Fibroblast of lung (primary cell): ENCODE data around the gene HOXA11. TPM values are rescaled to one million over a fixed set of nuclear protein-coding genes. Genes with fewer than 3 reads are reported as not detected.

Experiments used
- DNase-seq, 2 donors: peaks; one replicate each; pipeline versions ENCODE4 v3.0.0 to v3.0.0-alpha.2; 2010; ENCODE audit warnings: low read depth in 2 of 2
- H2AFZ ChIP-seq: 2 replicates; pipeline ENCODE4 v1.5.1; 2012; ENCODE audit warnings: low read length, control low read depth, inconsistent platforms
- H3K27ac ChIP-seq: 2 replicates; pipeline ENCODE4 v1.5.1; 2011; ENCODE audit warnings: low read length, control low read depth; ENCODE audit not compliant: insufficient read depth
- H3K27me3 ChIP-seq: 2 replicates; pipeline ENCODE4 v1.5.1; 2011; ENCODE audit warnings: mild to moderate bottlenecking, low read length; ENCODE audit not compliant: control insufficient read depth, insufficient read depth
- H3K36me3 ChIP-seq: 2 replicates; pipeline ENCODE4 v1.5.1; 2011; ENCODE audit warnings: low read length; ENCODE audit not compliant: control insufficient read depth, insufficient read depth
- H3K4me1 ChIP-seq: 2 replicates; pipeline ENCODE4 v1.5.1; 2011; ENCODE audit warnings: low read length; ENCODE audit not compliant: control insufficient read depth, insufficient read depth; ENCODE audit errors: extremely low read depth
- H3K4me2 ChIP-seq: 2 replicates; pipeline ENCODE4 v1.5.1; 2011; ENCODE audit warnings: low read length, control low read depth; ENCODE audit not compliant: insufficient read depth; ENCODE audit errors: extremely low read depth
- H3K4me3 ChIP-seq, 4 experiments: fragments of 200-600 bp in 1 of 4; sonication (generic) in 1 of 4; replicated peaks in 1 of 4; 2 replicates each; pipeline ENCODE4 v1.5.1; 2011 to 2016; ENCODE audit warnings: low read length in 4 of 4, low read depth in 3 of 4, mild to moderate bottlenecking in 3 of 4, control low read depth in 2 of 4, inconsistent platforms in 1 of 4, mixed read lengths in 1 of 4; ENCODE audit not compliant: insufficient read depth in 1 of 4; ENCODE audit errors: control extremely low read depth in 1 of 4
- H3K79me2 ChIP-seq: 2 replicates; pipeline ENCODE4 v1.5.1; 2012; ENCODE audit warnings: mild to moderate bottlenecking, low read length, inconsistent platforms; ENCODE audit not compliant: control insufficient read depth, insufficient read depth
- H3K9ac ChIP-seq: 2 replicates; pipeline ENCODE4 v1.5.1; 2011; ENCODE audit warnings: mild to moderate bottlenecking, low read length, control low read depth; ENCODE audit not compliant: insufficient read depth
- H3K9me3 ChIP-seq: 2 replicates; pipeline ENCODE4 v1.5.1; 2012; ENCODE audit warnings: low read depth, low read length; ENCODE audit not compliant: control insufficient read depth, insufficient read depth
- H4K20me1 ChIP-seq: 2 replicates; pipeline ENCODE4 v1.5.1; 2011; ENCODE audit warnings: low read length; ENCODE audit not compliant: control insufficient read depth, insufficient read depth; ENCODE audit errors: extremely low read depth
- EZH2 ChIP-seq: IDR thresholded peaks from 2 replicates; pipeline ENCODE4 v1.5.1; 2012; ENCODE audit warnings: low read length, control low read depth, mild to moderate bottlenecking; ENCODE audit errors: missing control alignments
- polyA minus RNA-seq: library from RNA; depleted of rRNA, polyadenylated mRNA; stranded (reverse); fragments of >200 nt; gene quantifications from 2 replicates; pipeline ENCODE4 v1.2.3, GENCODE V29; 2011; ENCODE audit warnings: low replicate concordance
- polyA plus RNA-seq, 2 donors: library from polyadenylated mRNA; depleted of rRNA in 1 of 2; stranded (reverse) in 1 of 2; unstranded in 1 of 2; fragments of >200 nt; gene quantifications; 2 replicates each; pipeline ENCODE4 v1.2.1, GENCODE V29; 2011 to 2012; ENCODE audit warnings: missing spikeins in 1 of 2
- total RNA-seq: library from RNA; depleted of rRNA; stranded (reverse); fragments of >200 nt; gene quantifications from 2 replicates; pipeline ENCODE4 v1.2.1, GENCODE V29; 2014
- TF ChIP-seq, protein P1 (sequence below), 2 donors: IDR thresholded peaks in 1 of 2; conservative IDR thresholded peaks in 1 of 2; 1 replicate in 1 of 2; 2 replicates in 1 of 2; pipeline ENCODE4 v1.5.1; 2011 to 2012; ENCODE audit warnings: low read length in 2 of 2, control low read depth in 1 of 2, inconsistent platforms in 1 of 2, low read depth in 1 of 2, mild to moderate bottlenecking in 1 of 2

HOXA11 gene
- not detected in 2 replicates for total RNA-seq
- 0.03 and 0.18 TPM in 2 replicates for polyA plus RNA-seq
- polyA plus RNA-seq (2012): 0.05 and 0.43 TPM in 2 replicates
- polyA minus RNA-seq: 0.12 TPM in 1 of 2 replicates, not detected in the other

DNA sequence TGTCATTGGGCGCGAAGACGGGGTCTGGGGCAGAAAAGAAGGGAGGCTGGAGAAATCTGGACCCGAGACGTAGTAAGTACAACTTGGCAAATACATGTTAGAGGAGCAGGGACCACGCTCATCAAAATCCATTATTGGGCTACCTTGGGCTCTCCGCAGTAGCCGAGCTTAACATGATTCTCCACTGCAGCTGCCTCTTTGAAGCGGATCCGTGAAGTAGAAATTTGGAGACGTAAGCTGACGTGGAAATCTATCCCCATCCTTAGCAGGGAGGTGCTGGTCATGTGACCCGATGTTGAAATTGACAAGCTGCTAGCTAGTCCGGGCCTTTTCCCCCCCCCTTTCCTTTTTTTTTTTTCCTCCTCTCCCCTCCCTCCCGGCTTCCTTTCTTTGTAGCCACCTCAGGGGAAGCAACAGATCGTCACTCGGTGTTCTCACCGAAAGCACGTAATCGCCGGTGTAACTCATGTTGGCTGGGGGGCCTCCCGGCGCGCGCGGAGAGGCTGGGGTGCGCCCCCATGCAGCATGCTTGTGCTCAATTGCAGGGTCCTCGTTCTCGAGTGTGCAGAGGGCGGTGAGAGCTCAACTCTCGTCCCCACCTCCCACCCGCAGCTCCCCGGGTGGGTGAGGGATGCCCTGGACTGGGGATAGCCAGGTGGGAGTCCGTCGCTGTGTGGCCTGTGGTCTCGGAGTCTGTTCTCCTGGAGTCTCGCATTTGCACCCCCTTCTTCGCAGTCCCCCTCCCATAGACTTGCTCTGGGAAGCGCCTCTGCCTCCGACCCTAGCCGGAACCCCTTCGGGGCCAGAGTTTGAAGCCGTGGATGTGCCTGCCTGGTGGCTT is at the start of gene HOXA11:
Gene HOXA11 (minus strand): TSS at position 220 of the 841 bp plus-strand sequence. CDS start 88 bp downstream, at position 132.
- peak in 1 of 2 donors; percentile 49 for DNase-seq
- no peaks in the 10 kb centered on the region for H3K9me3 ChIP-seq
- H3K9ac ChIP-seq: no peak within 1 kb of the TSS
- no peak within 1 kb of the TSS for H2AFZ ChIP-seq
- no peaks in the 10 kb centered on the region for H4K20me1 ChIP-seq
- peaks cover 79% of the 10 kb centered on the region for H3K27me3 ChIP-seq
- H3K4me1 ChIP-seq: no peaks in the 10 kb centered on the region
- peak within 1 kb of the TSS; percentile 52 for H3K4me2 ChIP-seq
- H3K27ac ChIP-seq: no peak within 1 kb of the TSS
- TF ChIP-seq EZH2: peak; percentile 96
- TF ChIP-seq, protein P1, sequence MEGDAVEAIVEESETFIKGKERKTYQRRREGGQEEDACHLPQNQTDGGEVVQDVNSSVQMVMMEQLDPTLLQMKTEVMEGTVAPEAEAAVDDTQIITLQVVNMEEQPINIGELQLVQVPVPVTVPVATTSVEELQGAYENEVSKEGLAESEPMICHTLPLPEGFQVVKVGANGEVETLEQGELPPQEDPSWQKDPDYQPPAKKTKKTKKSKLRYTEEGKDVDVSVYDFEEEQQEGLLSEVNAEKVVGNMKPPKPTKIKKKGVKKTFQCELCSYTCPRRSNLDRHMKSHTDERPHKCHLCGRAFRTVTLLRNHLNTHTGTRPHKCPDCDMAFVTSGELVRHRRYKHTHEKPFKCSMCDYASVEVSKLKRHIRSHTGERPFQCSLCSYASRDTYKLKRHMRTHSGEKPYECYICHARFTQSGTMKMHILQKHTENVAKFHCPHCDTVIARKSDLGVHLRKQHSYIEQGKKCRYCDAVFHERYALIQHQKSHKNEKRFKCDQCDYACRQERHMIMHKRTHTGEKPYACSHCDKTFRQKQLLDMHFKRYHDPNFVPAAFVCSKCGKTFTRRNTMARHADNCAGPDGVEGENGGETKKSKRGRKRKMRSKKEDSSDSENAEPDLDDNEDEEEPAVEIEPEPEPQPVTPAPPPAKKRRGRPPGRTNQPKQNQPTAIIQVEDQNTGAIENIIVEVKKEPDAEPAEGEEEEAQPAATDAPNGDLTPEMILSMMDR (conservative IDR thresholded peaks at IDR 0.05 in 1 of 2, IDR thresholded peaks at IDR 0.05 in 1 of 2; ENCODE audit: low read depth in 1 of 2, low read length in 2 of 2): no peak
- H3K36me3 ChIP-seq: no peaks in the 10 kb centered on the region
- H3K79me2 ChIP-seq: no peaks in the 10 kb centered on the region
- peak within 1 kb of the TSS; percentile 17 to 41 (median 18) for H3K4me3 ChIP-seq

DNA sequence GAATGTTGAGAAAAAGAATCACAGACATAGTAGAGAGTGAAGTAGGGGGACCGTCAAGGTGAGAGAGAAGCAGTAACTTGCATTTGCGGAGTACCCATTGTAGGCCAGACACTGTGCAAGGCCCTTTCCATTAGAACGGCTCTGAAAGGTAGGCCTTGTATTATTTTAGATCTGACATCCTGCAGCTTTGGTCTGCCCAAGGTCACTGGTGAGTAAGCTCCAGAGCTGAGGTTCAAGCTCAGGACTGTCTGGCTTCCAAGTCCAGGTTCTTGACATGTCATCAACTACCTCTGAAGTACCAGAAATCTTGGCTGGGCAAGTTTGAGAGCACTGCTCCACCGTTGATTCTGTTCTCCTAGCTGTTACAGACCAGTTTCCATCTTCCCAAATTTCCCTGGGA is 44.4 kb upstream of the HOXA11 start:
- H3K27me3 ChIP-seq: peaks cover 27% of the 10 kb centered on the region

More for the DNA sequence above, 44.4 kb upstream of the HOXA11 start:
- Histone ChIP-seq H3K4me1 (no peaks in the 10 kb centered on the region), H4K20me1 (no peaks in the 10 kb centered on the region), H3K9ac (no peak overlapping the region), H3K36me3 (no peaks in the 10 kb centered on the region), H3K4me2 (no peak overlapping the region), H3K27ac (no peak overlapping the region), H3K79me2 (no peaks in the 10 kb centered on the region), H2AFZ (no peak overlapping the region), H3K4me3 (no peak overlapping the region), H3K9me3 (no peaks in the 10 kb centered on the region)
- TF ChIP-seq EZH2: no peak
- TF ChIP-seq, protein P1 (conservative IDR thresholded peaks at IDR 0.05 in 1 of 2, IDR thresholded peaks at IDR 0.05 in 1 of 2; ENCODE audit: low read depth in 1 of 2, low read length in 2 of 2): no peak
- DNase-seq: no peak
